Mammary epithelial cell (primary cell): ENCODE measurements around the gene ENPP7.

Experiments used
- CTCF ChIP-seq, 2 donors: IDR thresholded peaks in 1 of 2; conservative IDR thresholded peaks in 1 of 2; 2 replicates each; pipeline ENCODE4 v1.5.1; 2011 to 2012; ENCODE audit warnings: inconsistent platforms in 2 of 2, low read length in 2 of 2, mild to moderate bottlenecking in 2 of 2, control low read depth in 1 of 2, low read depth in 1 of 2; ENCODE audit not compliant: insufficient read depth in 1 of 2; ENCODE audit errors: extremely low read depth in 1 of 2
- EZH2 ChIP-seq: IDR thresholded peaks from 2 replicates; pipeline ENCODE4 v1.6.1; 2012; ENCODE audit warnings: low read length, inconsistent platforms, borderline replicate concordance

GRCh38 chr17:79728908-79729471, 1.8 kb upstream of the ENPP7 start:
- TF ChIP-seq CTCF (conservative IDR thresholded peaks at IDR 0.05 in 1 of 2, IDR thresholded peaks at IDR 0.05 in 1 of 2; ENCODE audit: extremely low read depth in 1 of 2, insufficient read depth in 1 of 2, low read depth in 1 of 2, low read length in 2 of 2) (no peak), EZH2 (no peak)
